GM18520 (cell line): Measurements from ENCODE around the gene DOLPP1.
"Not testable (repeated sequence)": the region's sequence is repeated elsewhere in the genome, so short reads cannot be mapped to it uniquely, and the experiment has no call there.

ENCODE experiments used
- ATAC-seq: cut with Tn5 transposase; IDR thresholded peaks from one replicate; pipeline ENCODE4 v1.9.1; 2021; ENCODE audit not compliant: unreplicated experiment

The DOLPP1 gene

DNA sequence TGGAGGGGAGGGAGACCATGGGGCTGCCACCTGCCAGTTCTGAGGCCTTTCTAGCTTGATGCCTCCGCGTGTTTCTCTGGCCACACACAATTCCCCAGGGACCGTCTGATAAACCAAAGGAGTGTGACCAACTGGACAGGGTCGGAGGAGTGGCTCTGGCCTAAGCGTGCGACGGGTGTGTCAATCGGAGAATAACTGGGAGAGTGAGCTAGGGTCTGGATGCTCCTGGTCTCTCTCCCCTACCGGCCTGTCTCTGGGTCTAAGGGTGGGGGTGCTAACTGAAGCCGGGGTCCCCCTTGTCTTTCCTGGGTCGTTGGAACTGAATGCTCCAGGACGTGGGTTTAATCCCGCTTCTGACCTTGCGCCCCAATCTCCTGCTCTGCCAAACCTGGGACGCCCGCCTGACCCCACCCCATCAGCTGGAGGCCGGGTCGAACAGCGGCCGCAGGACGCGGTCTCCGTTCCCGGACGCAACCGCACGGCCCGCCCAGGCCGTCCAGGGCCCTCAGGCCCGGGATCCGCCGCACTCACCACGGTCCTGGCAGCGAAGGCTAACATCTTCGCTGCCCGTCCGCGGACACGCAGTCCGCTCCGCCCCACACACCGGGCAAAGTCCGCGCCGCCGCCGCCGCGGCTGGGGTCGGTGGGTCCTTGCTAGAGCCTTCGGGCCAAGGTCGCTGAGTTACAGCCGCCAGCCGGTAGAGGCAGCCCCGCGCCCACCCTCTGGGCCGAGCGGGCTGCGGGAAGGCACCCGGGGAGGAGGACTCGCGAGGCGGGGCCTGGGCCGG is 29.2 kb downstream of the DOLPP1 start:
- peak; percentile 27 for ATAC-seq

DNA sequence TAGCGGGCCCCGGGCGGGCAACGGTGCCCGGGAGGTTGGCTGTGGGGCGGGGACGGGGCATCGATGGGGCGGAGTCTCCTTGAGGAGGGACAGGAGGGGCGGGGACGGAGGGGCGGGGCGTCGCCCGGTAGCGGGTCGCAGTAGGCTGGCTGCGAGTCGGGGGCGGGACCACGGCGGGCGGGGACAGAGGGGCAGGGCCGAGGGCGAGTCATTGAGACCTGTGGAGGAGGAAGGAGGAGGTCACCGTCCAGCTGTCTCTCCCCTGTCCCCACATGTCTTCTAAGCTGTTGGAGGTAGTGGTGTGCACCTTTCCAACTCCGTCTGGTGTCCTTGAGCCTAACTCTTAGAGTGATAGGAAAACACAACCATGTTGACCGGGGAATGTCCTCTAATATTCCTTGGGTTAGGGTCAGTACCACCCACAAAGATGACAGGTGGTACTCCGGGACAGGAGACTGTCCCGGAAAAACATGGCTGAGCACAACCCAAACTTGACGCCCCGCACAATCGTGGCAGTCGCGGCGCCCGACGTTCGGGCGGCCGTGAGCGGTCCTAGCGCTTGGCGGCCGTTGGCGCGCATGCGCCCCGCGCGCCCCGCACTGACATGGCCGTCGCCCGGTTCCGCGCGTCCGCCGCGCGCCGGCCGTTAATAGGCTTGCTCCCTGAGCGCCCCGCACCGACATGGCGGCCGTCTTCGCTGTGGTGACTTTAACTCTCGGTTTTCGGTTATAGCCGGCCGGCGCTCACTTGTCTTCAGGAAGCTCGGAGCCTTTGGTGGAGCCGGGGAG is 30.0 kb downstream of the DOLPP1 start, which contains the start of the genes CRAT and PTPA:
Gene CRAT (minus strand): TSS at position 54 of the 788 bp plus-strand sequence. CDS start 284 bp downstream, outside the sequence.
Gene PTPA (plus strand): TSS at position 676 of the 788 bp plus-strand sequence. CDS start 186 bp downstream, outside the sequence.
- ATAC-seq: peak; percentile 63

DNA sequence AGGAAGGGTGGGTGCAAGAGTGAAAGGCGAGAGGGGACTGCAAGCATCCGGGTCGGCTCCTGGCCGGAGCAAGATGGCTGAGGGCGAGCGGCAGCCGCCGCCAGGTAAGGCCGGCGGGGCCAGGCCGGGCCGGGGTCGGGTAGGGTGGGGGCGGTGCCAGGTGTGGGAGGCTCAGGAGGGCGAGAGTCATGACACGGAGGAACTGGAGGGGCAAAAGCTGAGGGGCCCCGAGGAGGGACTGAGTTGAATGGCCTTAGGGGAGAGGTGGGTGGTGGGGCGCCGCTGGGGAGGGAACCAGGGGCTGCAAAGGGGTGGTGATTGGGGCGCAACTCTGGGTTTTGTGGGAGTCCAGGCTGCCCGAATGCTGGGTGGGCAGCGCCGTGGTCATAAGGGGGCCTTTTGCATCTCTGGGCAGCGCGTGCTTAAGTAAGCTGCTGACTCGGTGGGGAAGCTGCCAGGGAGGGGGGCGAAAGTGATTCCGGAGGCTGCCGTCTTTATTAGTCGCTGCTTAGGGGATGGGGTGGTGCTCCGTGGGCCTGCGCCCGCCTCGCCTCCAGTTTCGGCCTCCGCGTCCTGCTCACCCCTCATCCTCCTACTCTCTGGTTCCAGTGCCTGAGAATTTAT is 30.7 kb downstream of the DOLPP1 start:
- ATAC-seq: peak; percentile 12

DNA sequence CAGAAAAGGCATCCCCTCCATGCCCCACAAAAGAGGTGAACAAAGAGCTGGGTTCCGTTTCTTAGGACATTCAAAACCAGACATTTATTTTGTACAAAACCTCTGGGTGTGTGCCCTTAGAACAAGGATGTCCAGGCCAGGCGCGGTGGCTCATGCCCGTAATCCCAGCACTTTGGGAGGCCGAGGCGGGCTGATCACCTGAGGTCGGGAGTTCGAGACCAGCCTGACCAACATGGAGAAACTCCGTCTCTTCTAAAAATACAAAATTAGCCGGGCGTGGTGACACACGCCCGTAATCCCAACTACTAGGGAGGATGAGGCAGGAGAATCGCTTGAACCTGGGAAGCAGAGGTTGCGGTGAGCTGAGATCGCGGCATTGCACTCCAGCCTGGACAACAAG is 31.6 kb downstream of the DOLPP1 start:
- ATAC-seq: not testable (repeated sequence)

DNA sequence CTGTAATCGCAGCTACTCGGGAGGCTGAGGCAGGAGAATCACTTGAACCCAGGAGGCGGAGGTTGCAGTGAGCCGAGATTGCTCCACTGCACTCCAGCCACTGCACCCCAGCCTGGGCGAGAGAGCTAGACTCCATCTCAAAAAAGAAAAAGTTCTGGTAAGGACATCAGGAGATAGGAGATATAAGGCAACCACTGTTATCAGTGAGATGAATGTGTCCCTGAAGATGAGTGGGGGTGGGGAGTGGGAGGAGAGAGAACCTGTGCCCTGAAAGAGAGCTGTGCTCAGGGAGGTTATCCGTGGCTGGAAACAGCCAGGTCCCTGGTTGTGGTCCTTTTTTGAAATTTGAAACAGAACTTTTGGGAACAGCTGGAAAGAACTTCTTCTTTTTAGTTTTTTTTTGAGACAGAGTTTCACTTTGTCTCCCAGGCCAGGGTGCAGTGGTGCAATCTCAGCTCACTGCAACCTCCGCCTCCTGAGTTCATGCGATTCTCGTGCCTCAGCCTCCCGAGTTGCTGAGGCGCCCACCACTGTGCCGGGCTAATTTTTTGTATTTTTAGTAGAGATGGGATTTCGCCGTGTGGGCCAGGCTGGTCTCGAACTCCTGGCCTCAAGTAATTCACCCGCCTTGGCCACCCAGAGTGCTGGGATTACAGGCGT is 32.9 kb downstream of the DOLPP1 start:
- ATAC-seq: no peak

DNA sequence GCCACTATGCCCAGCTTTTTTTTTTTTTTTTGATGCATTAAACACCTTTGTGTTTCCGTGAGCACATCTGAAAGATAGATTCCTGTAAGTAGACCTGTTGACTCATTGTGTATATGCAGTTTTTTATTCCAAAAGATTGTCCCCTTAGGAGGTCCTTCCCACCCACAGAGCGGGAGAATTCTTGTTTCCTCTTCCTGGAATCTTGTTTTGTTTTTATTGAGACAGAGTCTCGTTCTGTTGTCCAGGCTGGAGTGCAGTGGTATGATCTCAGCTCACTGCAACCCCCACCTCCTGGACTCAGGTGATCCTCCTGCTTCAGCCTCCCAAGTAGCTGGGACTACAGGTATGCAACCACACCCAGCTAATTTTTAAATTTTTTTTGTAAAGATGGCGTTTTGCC is 37.9 kb downstream of the DOLPP1 start:
- no peak for ATAC-seq

DNA sequence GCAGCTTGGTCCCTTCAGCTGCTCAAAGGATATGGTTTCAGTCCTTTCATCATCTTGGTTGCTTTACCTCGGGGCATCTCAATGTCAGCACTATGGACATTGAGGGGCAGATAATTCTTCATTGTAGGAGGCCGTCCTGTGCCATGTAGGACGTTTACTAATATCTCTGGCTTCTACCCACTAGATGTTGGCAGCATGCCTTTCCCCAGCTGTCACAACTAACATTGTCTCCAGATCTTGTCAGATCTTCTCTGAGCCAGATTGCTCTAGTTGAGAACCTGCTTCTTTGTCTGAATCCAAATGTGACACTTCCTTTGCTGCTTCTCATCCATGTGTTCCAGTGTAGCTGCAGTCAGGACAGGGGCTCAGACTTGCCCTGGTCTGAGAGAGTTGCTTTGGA is 40.6 kb downstream of the DOLPP1 start:
- no peak for ATAC-seq

DNA sequence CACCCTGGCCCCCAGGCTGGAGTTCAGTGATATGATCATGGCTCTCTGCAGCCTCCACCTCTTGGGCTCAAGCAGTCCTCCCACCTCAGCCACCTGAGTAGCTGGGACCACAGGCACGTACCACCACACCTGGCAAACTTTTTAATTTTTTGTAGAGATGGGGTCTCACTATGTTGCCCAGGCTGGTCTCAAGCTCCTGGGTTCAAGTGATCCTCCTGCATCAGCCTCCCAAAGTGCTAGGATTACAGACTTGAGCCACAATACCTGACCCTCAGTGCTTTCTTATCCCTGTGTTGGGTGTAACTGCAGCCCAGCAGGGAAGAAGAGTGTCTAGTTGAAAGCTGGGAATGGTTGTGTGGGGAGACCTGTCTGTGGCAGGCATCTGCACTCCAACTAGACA is 41.2 kb downstream of the DOLPP1 start:
- ATAC-seq: no peak

DNA sequence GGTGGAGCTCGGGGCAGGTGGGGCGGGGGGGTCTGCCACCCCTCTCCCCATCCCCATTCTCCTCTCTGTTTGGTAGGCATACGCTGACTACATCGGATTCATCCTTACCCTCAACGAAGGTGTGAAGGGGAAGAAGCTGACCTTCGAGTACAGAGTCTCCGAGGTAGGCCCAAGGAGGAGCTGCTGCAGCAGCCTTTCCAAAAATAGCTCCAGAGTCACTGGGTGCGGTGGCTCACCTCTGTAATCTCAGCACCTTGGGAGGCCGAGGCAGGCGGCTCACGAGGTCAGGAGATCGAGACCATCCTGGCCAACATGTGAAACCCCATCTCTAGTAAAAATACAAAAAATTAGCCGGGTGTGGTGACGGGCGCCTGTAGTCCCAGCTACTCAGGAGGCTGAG is 42.1 kb downstream of the DOLPP1 start:
- ATAC-seq: not testable (repeated sequence)

DNA sequence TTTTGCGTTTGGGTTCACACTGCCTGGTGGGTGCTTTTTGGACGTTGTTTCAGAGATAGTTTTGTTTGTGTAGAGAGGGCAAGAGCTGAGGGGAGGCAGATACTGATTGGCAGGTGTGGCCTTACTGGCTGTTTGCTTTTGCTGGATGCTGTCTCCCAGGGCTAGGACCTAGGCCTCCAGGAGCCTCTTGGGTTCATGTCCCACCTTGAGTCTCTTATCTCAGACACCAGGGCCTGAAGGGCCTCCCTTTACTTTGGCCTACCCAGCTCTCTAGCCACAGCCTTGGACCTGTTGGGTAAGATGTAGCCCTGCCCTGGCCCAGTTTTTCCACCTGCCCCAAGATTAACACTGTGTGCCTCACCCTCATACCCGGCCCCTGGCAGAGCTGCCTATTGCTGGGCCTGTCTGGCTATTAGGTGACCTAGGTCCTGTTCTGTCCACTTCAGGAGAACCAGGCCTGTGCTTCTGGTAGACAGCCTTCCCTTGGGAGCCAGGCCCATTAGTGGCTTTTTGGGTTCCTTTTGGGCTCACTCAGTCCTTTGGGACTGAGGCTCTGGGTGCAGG is 43.7 kb downstream of the DOLPP1 start:
- ATAC-seq: no peak

DNA sequence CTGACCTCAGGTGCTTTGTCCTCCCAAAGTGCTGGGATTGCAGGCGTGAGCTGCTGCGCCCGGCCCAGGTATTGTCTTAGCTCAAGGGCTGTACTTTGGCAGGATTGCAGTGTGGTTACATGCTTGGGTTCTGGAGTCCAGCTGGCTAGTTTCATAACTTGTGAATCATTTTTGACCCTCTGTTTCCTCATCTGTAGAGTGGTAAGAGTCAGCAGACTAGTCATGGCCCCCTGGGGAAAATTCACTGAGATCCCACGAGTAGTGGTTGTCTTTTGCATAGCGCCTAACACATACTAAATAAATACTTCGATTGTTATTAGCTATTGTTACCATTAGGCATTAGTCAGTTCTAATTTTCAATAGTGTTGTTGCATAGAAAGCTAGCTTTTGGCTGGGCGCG is 44.6 kb downstream of the DOLPP1 start:
- ATAC-seq: peak; percentile 75

DNA sequence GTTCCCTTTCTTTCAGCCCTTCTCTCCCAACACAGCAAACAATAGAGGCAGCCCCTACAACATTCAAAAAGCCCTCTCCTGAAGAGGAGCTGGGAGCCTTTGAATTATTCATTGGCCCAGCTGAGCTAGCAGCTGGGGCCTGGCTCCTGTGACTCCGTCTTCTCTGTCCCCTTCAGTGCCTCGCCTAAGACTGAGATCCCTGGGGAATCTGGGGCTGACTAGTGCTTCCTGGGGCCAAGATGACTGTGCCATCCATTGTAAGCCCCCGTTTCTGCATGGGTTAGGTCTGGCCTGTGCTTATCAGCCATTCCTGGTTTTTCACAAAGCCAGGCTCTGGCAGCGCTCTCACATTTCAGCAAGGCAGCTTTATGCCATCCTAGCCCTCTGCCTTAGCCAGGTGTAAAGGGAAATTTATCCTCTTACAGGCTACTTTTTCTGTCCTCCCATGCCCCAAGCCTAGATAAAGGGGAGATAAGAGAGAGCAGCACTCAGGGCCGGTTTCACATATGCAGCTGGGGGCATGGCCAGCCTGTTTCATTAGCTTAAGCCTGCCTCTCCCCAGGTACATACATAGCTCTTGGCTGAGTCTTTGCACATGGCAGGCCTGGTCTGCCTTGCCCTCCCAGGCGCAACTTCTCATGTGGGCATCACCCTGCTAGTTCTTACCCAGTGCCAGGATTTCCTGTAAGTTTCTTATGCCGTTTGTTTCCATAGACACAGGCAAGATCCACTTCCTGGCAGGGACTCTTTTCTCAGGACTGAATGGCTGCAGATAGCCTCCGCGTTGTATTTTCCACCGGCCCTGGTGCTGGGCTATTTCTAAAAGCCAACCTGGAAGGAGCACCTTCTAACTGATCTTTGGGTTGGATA is 46.1 kb downstream of the DOLPP1 start:
- no peak for ATAC-seq

DNA sequence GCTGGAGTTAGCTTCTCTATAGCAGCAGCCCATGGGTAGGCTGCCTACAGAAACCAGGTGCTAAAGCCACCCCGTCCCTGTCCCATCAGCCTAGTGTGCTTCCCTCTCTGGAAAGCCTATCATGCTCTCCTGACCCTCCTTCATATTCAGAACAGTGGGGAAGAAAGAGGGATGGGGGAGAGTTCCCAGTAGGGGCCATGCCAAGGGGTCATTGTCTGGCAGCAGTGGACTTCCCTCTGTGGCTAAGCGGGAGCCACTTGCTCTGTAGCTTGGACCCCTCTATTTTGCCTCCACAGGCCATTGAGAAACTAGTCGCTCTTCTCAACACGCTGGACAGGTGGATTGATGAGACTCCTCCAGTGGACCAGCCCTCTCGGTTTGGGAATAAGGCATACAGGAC is 47.8 kb downstream of the DOLPP1 start:
- ATAC-seq: no peak

DNA sequence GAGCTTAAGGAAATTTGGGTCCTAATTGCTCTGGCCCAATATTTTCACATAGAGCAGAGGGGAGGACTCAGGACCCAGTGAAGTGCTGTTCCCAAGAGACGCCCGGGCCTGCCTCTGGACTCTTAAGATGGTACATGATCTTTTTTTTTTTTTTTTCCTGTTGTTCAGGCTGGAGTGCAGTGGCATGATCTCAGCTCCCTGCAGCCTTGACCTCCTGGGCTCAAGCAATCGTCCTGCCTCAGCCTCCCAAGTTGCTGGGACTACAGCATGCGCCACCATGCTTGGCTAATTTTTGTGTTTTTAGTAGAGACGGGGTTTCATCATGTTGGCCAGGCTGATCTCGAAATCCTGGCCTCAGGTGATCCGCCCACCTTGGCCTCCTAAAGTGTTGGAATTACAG is 49.4 kb downstream of the DOLPP1 start:
- ATAC-seq: not testable (repeated sequence)

DNA sequence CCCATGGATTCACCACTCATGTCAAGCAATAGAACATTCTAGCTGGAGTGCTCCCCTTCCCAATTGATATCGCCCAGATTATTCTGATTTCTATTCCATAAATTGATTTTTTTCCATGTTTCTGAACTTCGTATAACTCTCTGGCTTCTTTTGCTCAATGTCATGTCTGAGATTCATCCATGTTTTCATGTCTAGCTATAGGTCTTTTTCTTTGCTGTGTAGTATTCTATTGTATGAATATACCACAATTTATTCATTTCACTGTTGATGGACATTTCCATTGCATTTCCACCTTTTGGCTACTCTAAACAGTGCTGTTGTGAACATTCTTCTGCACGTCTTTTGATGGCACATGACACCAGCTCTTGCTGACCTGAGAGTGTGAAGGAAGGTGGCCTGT is 49.9 kb downstream of the DOLPP1 start:
- no peak for ATAC-seq

DNA sequence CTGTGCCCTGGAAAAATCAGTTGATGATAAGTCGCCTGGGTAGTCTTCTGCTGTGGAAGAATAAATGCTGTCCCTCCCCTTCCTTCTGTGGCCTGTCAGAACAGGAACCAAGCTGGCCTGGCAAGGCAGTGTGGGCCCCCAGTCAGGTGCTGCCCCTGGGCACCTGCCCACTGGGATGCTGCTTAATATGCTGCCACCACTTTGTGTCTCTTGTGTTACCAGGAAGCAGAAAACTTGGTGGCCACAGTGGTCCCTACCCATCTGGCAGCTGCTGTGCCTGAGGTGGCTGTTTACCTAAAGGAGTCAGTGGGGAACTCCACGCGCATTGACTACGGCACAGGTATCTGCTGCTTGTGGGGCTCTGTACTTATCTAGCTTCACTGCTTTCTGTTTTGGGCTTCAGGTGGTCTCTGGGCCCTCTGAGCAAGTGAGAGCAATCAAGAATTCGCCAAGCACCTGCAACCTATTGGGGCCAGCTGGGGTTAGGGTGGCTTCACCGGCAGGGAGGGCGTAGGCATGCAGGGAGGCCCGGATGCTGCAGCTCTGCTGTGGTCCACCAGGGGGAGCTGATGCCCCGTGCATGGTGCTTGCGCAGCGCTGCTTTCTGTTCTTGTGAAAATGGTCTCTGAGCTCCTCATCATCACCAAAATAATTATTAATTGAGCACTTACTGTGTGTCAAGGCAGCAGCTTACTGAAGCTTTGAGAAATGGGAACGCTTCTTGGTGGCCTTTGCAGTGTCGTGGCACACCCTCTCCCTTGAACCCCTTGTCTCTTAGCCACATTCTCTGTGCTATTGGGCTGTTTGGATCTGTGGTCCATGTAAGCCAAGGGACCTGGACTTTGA is 50.6 kb downstream of the DOLPP1 start:
- ATAC-seq: no peak

DNA sequence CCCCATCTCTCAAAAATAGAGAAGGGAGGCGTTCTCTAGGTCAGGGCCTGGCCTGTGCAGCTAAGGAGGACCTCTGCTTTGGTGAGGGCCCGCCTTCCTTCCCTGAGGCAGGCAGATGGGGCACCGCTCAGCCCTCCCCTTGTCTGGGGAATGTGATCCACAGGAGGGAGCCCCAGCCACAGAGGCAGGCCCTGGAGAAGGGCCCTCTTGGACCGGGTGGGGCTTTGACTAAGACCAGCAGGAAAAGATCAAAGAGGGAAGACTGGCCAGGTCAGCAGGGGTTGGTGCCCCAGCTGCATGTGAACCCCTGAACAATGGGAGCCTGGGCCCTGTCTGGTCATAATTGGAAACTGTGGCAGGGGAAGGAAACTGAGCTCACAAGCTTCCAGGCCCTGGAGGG is 52.2 kb downstream of the DOLPP1 start:
- no peak for ATAC-seq

DNA sequence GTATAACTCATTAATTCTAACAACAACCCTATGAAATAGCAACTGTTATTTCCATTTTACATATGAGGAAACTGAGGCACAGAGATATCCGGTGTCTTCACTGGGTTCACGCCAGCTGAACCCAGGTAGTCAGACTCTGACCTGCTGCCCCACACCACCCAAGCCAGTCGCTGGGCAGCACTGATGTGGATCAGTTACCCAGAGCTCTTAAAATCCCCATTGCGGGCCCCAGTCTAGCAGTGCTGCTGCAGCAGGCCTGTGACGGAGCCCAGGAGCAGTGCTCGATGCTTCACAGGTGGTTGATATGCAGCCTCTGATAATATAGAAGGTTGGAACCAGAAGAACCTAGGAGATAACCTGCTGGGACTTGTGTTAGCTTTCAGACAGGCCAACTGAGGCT is 54.6 kb downstream of the DOLPP1 start:
- no peak for ATAC-seq

DNA sequence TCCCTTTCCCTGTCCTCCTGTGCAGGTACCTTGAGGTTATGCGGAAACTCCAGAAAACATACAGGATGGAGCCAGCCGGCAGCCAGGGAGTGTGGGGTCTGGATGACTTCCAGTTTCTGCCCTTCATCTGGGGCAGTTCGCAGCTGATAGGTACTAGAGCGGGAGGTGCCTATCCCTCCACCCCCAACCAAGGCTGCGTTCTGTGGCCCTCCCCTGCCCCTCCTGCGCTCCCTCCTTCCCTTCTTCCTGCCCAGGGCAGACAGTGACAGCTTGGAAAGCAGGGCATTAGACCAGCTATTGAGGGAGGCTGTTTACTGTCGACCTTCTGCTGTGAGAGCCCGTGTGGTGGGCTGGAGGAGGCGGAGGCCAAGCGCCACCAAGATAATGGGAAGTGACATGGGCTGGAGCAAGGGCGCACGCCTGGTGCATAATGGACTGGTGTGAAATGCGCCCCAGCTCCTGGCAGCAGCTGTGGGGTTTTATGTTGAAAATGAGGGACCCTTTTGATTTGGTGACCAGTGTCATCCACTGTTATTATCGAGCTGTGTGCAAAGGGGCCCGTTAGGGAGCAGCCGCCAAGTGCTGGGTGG is 55.6 kb downstream of the DOLPP1 start:
- no peak for ATAC-seq
